ENCODE results near the gene HOXC11. TPM values are rescaled to one million over a fixed set of nuclear protein-coding genes. Genes with fewer than 3 reads are reported as not detected.

Gene HOXC11
- total RNA-seq, 2 experiments from 2014 or later: not detected

DNA sequence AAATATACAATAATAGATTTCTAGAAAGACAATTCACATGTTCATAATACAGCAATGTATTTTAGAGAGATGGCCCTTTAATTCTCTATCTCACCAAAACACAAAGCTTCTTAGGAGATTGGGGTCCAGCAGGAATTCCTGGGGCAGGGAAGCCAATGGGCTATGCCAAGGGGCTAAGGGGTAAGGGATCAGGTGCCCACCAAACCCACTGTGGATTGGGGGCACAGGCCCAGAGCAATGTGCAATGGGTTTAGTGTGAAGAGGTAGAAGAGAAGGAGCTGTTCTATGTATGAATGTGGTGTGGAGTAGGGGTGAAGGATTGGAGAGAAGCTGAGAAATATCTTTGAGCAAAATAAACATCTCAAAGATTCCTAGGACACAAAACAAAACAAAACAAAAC is 31.7 kb upstream of the HOXC11 start:
- ChIA-PET POLR2A (no interaction called here), CTCF (interaction anchor here (1.1 kb wide), 1 partner anchor 44 kb away, joined by 3 read pairs; the partner anchor contains the start of gene HOXC10)

DNA sequence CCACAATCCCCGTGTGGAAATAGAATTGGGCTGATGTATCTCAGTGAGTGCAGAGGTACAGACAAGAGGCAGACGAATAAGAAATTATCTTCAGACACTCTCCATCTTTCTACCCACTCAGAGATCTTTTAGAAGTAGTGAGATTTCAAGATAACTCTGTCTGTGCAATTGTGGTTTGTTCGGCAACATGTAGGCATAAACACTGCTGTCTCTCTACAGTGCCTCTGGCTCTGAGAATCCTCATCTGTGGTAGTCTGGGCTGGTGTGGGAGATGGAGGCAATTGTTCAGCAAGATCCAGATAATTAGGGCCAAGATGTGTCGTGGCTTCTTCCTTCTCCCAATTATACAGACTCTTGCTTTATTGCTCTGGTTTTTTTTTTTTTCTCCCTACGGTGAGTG is 31.2 kb upstream of the HOXC11 start:
- ChIA-PET POLR2A (no interaction called here), CTCF (interaction anchor here (0.6 kb wide), 1 partner anchor 44 kb away, joined by 5 read pairs; no protein-coding TSS in a partner anchor)

DNA sequence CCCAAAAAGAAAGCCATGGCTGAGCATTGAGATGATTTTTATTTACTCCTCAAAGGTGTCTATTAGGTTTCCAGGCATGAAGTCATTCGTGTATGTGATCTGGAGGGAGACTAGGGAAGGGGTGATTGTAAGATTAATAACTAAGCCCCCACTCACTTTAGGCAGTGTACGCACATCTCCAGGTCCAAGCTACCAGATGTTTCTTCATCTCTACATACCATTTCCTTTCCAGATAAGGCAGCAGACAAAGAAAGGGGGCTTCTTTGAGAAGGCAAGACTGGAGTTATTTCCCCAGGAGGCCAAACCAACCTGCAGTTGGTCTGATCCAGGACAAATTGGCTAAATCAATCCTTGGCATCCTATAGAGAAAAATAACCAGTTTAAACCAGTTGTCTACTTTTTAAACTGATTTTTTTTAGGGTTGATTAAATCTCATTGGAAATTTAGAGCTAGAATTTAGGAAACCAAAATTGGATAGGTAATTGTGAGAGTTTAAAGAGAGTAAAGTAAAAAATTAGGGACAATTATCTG is 30.4 kb upstream of the HOXC11 start:
- ChIA-PET POLR2A (no interaction called here), CTCF (interaction anchor here (0.6 kb wide), 1 partner anchor 43 kb away, joined by 5 read pairs; no protein-coding TSS in a partner anchor)

DNA sequence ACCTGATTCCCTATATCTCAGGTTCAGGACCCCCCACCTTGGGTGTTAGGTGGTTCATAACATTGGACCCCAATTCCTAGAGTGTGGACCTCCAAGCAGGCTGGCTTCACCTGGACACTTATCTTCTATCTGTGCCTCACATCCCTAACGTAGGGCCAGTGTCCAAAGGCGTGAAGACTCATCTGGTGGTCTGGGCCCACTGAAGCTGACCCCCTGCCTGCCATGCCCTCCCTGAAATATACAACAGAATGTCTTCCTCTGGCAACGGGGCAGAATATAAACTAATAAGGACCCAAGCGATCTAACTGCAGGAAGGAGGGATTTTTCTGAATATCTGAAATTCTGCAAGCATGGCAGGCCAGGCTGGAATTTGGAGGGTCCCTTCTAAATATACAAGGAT is 28.7 kb upstream of the HOXC11 start:
- CTCF ChIA-PET: no interaction called here

GRCh38 chr12:53944907-53945847 is 27.7 kb upstream of the HOXC11 start:
- ChIA-PET CTCF (no interaction called here), POLR2A (no interaction called here)

More for the DNA sequence above, 28.7 kb upstream of the HOXC11 start:
- POLR2A ChIA-PET: no interaction called here

GRCh38 chr12:53947743-53948142 is 25.2 kb upstream of the HOXC11 start:
- CTCF ChIA-PET: interaction anchor here (0.7 kb wide), 1 partner anchor 651 kb away, joined by 3 read pairs; no protein-coding TSS in a partner anchor
- POLR2A ChIA-PET: no interaction called here

DNA sequence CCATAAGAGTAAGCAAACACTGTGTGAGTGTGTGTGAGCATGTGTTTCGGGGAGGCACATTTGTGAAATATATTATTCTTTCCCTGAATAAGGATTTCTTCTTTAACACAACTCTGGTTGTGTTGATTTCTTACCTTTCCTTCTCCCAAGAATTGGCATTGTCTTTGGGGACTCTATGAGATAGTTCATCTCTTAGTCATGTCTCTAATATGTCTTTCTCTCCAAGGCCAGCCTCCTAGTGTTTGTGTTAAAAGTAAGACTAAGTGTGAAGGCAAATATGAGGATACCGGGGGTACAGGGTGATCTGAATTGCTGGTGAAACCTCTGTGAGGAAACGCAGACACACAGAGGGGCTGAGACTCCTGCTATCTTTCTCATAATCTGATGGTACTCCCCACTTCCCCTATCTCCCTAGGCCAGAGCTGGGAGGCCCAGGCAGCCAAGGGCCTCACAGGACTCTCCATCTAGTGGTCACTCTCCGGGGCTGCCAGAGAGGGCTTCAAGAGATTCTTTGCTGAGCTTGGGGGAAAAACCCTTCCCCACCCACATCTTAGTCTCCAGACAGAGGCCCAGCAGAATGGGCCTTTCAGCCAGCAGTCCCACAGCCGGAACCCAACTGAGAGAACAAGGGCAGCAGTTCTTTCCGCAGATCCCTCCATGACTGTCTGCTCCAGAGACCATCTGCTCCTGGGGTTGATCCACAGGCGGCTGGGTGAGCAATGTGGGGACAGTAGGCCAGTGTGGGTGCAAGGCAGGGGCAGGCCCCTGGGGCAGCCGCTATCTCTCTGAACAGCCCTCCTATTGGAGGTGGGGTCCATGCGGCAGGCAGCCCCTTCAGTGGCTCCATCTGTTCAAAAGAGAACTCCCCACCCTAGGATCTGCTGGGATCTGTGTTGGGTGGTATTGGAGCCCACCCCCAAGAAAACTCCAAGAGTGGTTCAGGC is 24.0 kb upstream of the HOXC11 start:
- ChIA-PET CTCF (no interaction called here), POLR2A (interaction anchor here (0.6 kb wide), 1 partner anchor 1621 kb away, joined by 3 read pairs; no protein-coding TSS in a partner anchor)

DNA sequence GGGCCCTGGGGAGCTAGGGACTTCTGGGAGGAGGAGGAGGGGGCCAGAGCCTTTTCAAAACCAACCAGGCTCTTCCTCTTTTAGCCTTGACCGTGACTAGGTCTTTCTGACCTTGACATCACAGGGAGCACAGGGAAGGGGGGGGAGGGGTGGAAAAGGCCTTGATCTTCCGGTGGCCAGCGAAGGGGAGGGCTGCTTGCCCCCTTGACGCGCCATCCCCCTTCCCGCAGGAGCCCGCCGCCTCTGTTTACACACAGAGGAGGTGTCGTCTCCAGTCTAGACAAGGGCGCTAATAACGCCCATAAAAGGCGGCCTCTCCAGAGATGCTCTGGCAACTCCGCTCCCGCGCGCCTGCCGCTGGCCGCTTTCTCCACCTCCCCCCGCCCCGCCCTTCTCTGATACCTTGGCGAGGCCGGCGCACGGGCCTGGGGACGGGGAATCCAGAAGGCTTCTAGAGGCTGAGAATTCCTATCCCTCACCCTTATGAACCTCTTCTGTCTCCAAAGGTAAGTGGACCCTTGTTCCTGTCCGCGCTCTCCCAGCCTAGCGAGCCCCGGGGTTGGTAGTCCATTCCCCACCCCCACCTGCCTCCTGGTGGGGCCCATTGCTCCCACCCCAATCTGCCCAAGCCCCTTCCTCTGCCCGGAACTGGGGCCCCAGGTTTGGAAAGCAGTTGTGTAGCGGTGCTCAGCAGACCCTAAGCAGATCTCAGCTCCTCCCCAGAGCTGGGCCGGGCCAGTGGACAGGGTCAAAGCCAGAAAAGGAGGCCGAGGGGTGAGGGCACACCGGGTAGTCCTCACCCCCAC is 23.1 kb upstream of the HOXC11 start:
- ChIA-PET CTCF (no interaction called here), POLR2A (interaction anchor here (0.6 kb wide), 1 partner anchor 1622 kb away, joined by 3 read pairs; no protein-coding TSS in a partner anchor)

- POLR2A ChIA-PET: no interaction called here
Observed at GRCh38 chr12:53950437-53950773, 22.5 kb upstream of the HOXC11 start.

DNA sequence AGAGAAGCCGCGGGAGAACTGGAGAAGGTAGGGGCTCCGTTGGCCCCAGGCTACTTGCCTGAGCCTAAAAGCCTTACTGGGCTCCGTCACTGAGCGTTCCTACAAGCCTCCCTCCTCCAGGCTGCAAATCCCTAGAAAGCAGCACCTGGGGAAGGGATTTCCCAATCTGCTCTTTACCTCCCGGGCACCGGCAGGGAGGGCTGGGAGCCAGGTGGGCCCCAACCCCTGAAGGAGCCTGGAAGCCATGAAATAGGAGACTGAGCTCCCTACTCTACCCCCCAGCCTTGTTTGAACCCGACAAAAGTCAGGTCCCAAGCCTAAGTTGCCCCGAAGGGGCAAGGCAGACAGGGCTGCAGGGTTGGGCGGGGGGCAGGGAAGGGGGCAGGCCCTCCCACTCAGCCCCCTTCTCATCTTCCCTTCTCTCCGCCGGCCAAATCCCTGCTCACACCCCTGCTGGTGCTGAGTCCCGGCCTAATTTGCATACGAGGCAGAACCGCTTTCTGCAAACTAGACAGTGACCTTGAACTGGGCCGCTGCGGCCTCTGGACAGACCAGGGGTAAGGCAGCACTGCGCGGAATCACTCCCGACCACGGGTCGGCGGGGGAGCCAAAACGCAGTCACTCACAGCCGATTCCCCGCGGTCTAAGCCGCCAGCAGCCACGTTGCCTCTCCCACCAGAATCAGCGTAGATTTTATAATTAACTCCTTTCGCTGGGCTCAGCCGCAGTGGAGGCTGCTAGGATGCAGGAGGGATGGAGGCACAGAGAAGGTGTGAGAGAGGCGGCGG is 21.9 kb upstream of the HOXC11 start:
- POLR2A ChIA-PET: no interaction called here
- CTCF ChIA-PET: interaction anchor here (1.4 kb wide), 1 partner anchor 18 kb away, joined by 3 read pairs; no protein-coding TSS in a partner anchor

More at GRCh38 chr12:53950437-53950773, 22.5 kb upstream of the HOXC11 start:
- CTCF ChIA-PET: no interaction called here

DNA sequence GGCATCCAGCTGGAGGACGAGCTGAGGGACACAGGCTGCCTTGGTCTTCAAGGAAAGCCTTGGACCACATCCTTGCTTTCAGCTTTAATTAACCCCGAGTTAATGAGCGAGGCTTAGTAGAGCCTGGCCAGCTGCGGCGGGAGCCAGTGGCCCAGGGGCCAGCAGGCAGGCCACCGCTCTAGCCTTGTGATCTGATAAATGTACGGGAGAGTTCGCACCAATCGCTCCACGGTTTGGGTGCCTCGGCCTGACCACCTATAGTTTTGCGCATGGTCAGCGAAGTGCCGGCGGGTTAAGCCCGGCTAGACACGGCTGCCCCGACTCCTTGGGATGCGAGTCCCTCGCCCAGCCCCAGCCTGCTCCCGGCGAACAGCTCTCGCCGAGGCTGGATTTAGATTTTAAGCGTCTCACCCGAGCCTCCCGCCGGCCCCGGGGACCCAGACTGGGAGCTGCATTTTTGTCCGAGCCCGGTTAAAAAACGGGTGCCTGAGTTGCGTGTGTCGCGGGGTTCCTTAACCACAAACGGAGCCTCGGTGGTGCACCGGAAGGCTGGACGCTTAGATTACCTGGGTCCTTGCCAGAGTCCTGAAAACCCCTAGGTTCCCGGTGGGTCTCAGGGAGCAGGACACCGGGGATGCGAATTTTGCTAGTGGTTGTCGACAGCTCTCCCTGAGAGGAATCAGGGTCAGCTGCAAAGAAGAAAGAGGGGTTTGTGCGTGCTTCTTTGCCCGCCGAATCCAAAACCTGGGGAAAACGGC is 21.2 kb upstream of the HOXC11 start:
- ChIA-PET POLR2A (no interaction called here), CTCF (interaction anchor here (1.4 kb wide), 1 partner anchor 19 kb away, joined by 3 read pairs; no protein-coding TSS in a partner anchor)

DNA sequence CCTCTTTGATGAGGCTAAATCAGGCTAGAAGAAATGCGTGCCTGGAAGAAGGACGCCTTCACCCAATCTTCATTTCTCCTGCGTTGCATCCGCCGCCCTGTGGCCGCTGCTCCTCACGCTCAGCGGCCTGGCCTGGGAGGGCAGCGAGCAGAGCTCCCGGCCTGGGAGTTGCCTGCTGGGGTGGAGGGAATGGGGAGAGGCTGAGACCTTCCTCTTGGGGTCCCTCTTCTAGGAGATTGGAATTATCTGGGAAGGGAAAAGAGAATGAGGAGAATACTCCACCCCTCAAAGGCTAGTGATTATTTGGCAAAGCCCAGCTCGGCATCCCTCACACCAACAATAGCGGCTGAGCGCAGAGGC is 20.6 kb upstream of the HOXC11 start:
- POLR2A ChIA-PET: no interaction called here

DNA sequence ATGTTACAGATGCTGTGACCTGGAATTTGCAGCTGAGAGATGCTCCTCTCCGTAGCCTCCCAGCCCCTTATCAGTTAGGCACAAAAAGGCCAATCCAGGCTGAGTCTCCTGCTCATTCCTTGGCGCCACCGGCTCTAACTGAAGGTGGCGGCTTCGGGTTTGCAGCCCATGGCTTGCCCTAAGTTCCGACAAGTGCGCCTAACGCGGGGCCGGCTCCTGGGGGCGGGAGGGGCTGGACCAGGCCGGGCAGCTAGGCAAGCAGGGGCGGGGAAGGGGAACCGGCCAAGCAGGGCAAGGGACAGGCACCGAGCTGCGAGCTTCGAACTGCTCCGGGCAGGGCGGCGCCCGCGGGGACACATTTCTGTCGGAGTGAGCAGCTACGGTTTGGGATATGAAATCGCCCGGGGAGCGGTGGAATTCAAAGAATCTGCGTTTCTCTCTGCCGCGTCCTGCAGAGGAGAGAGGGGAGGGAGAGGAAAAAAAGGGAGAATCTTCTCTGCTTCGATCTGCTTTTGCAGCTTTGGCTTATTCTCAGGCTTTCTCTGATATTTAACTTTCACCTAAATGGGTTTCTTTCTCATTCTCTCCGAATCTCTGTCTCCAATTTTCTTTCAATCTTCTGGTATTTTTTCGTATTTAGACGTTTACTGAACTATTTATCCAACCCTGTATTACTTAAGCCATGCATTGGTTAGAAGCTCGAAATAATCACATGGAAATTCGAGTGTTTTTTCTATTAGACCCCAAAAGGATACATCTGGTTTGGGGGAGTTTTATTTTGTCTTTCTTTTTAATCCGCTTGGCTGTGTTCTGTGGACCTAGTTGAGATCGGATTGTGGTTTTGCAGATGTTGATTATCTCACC is 19.8 kb upstream of the HOXC11 start:
- ChIA-PET CTCF (interaction anchor here (0.7 to 1.4 kb wide), 2 partner anchors 20 to 45 kb away, joined by 3 read pairs; no protein-coding TSS in a partner anchor), POLR2A (no interaction called here)

More for the DNA sequence above, 20.6 kb upstream of the HOXC11 start:
- CTCF ChIA-PET: interaction anchor here (0.7 to 1.4 kb wide), 2 partner anchors 20 to 46 kb away, joined by 3 read pairs; no protein-coding TSS in a partner anchor

- ChIA-PET CTCF (interaction anchor here (1.0 kb wide), 1 partner anchor 208 kb away, joined by 3 read pairs; no protein-coding TSS in a partner anchor), POLR2A (no interaction called here)
Observed at GRCh38 chr12:53953831-53954693, 18.9 kb upstream of the HOXC11 start.

GRCh38 chr12:53954694-53955035 is 18.3 kb upstream of the HOXC11 start, which contains the start of gene HOXC12:
Gene HOXC12, plus strand, starts transcription at chr12:53954903. Its CDS starts 27 bp downstream, at chr12:53954930.
- ChIA-PET POLR2A (no interaction called here), CTCF (interaction anchor here (1.0 kb wide), 1 partner anchor 208 kb away, joined by 3 read pairs; no protein-coding TSS in a partner anchor)
